GM23248 (cell line): ENCODE data around the gene KCNMB3.

Source experiments
- EZH2 ChIP-seq: fragments of 200-600 bp; sonication (generic); IDR thresholded peaks from 2 replicates; pipeline ENCODE4 v1.6.1; 2018; ENCODE audit warnings: antibody characterized with exemption, mild to moderate bottlenecking; ENCODE audit not compliant: insufficient read depth, poor library complexity, severe bottlenecking
- EZH2phosphoT487 ChIP-seq: fragments of 200-600 bp; sonication (generic); IDR thresholded peaks from 2 replicates; pipeline ENCODE4 v1.6.1; 2018; ENCODE audit warnings: antibody characterized with exemption, moderate library complexity, mild to moderate bottlenecking, low read depth; ENCODE audit not compliant: insufficient read depth

DNA sequence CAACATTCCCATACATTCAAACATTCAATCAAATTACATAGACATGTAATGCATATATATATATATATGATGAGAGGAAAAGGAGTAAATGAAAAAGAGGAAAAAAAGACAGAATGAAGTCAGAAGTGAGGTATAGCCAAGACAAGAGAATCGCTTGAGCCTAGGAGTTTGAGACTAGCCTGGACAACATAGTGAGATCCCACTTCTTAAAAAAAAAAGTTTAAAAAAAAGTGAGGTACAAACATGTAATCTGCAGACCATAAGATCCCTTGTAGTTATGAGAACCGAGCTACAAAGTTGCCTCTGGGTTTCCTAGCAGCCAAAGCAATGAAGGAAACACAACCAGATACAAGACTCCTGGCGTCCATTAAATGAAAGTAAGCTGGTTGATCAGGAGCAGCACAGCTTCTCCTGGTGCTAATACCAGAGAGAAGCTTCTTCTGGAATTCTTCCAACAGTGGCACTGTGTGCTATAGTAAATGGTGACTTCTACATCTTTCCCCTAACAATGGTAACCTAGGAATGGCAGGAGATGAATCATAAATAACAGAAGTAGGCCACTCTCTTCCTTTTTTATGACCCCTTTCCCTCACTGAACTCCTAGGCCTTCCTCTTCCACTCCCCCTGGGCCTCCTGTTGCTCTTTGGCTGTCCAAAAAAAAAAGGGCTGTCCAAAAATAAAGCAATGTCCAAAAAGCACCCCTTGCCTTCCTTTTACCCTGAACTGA, 3.5 kb downstream of the KCNMB3 start:
- TF ChIP-seq EZH2, result no peak
- TF ChIP-seq EZH2phosphoT487, result no peak
